ENCODE results near the gene RRN3. TPM values are rescaled to one million over a fixed set of nuclear protein-coding genes. Genes with fewer than 3 reads are reported as not detected.

RRN3 gene
- total RNA-seq, 4 donors from 2014 or later, result 14.0 to 27.8 (median 20.0) TPM

- H3K4me1 ChIP-seq, result peaks cover 0 to 10% (median 7%) of the 10 kb centered on the region in 3 donors
- WGBS, 2 donors, result 79 to 85% methylated on average over 9 to 10 of the region's 10 CpGs
- no peaks in the 10 kb centered on the region for H3K9me3 ChIP-seq
- peaks cover 38 to 97% (median 58%) of the 10 kb centered on the region in 3 donors for H3K36me3 ChIP-seq
- H3K27me3 ChIP-seq, result no peaks in the 10 kb centered on the region
- intact Hi-C loops (cut with DNase I), result no loop called here
- TF ChIP-seq CTCF (IDR thresholded peaks at IDR 0.05) (no peak), POLR2A (IDR thresholded peaks at IDR 0.05) (no peak)
- no peak for DNase-seq
- H3K4me3 ChIP-seq, result no peak overlapping the region
- H3K27ac ChIP-seq, result no peak overlapping the region
Observed at GRCh38 chr16:15037003-15037402, 57.1 kb downstream of the RRN3 start.

- H3K9me3 ChIP-seq, result no peaks in the 10 kb centered on the region
- H3K27ac ChIP-seq, result peak overlapping the region in 2 of 4 donors; percentile 18 to 47
- no peak for DNase-seq
- no peaks in the 10 kb centered on the region for H3K4me1 ChIP-seq
- 73 to 83% methylated on average over 10 to 14 of the region's 15 CpGs for WGBS, 2 donors
- TF ChIP-seq POLR2A (IDR thresholded peaks at IDR 0.05), result no peak
- TF ChIP-seq CTCF (IDR thresholded peaks at IDR 0.05), result no peak
- H3K36me3 ChIP-seq, result peaks cover 42 to 99% (median 64%) of the 10 kb centered on the region in 3 donors
- no peak overlapping the region for H3K4me3 ChIP-seq
- H3K27me3 ChIP-seq, result no peaks in the 10 kb centered on the region
- intact Hi-C loops (cut with DNase I), result no loop called here
Observed at GRCh38 chr16:15035163-15035729, 58.8 kb downstream of the RRN3 start.

- DNase-seq, result no peak
- Histone ChIP-seq H3K27ac (peak overlapping the region in 2 of 4 donors; percentile 18 to 47), H3K36me3 (peaks cover 42 to 99% (median 61%) of the 10 kb centered on the region in 3 donors), H3K4me3 (no peak overlapping the region), H3K9me3 (no peaks in the 10 kb centered on the region), H3K4me1 (peaks cover 0 to 5% (median 0%) of the 10 kb centered on the region in 3 donors), H3K27me3 (no peaks in the 10 kb centered on the region)
- no peak for TF ChIP-seq CTCF (IDR thresholded peaks at IDR 0.05)
- TF ChIP-seq POLR2A (IDR thresholded peaks at IDR 0.05), result no peak
- intact Hi-C loops (cut with DNase I), result no loop called here
- WGBS, 2 donors, result 78 to 83% methylated on average over 10 to 14 of the region's 23 CpGs
Observed at GRCh38 chr16:15034266-15035162, 59.6 kb downstream of the RRN3 start.

- 70 to 82% methylated on average over 5 to 14 of the region's 14 CpGs for WGBS, 2 donors
- TF ChIP-seq POLR2A (IDR thresholded peaks at IDR 0.05) (no peak), CTCF (IDR thresholded peaks at IDR 0.05) (no peak)
- Histone ChIP-seq H3K27me3 (no peaks in the 10 kb centered on the region), H3K27ac (no peak overlapping the region), H3K4me1 (peaks cover 0 to 17% (median 0%) of the 10 kb centered on the region in 3 donors), H3K9me3 (no peaks in the 10 kb centered on the region), H3K36me3 (peaks cover 42 to 99% (median 51%) of the 10 kb centered on the region in 3 donors), H3K4me3 (no peak overlapping the region)
- intact Hi-C loops (cut with DNase I), result no loop called here
- no peak for DNase-seq
Observed at GRCh38 chr16:15033309-15033707, 60.8 kb downstream of the RRN3 start.

All from esophagus squamous epithelium (tissue), 5 donors.